Upper lobe of left lung (tissue), 4 donors: ENCODE data around the gene ATP6V0B.

Experiments used
- CTCF ChIP-seq, 6 experiments: fragments of 450-650 bp in 4 of 6; fragments of 200-600 bp in 2 of 6; sonication (generic) in 2 of 6; IDR thresholded peaks; one replicate each; pipeline ENCODE4 v1.5.1; 2016 to 2019; ENCODE audit warnings: antibody characterized with exemption in 6 of 6
- POLR2AphosphoS5 ChIP-seq, 2 donors: sonication (generic); formaldehyde crosslinking; IDR thresholded peaks; one replicate each; pipeline ENCODE4 v1.5.1; 2017; ENCODE audit warnings: antibody characterized with exemption in 2 of 2

GRCh38 chr1:43978551-43979260 is 3.9 kb downstream of the ATP6V0B start, which contains the start of gene B4GALT2:
- no peak for TF ChIP-seq POLR2AphosphoS5 (IDR thresholded peaks at IDR 0.05)
- no peak for TF ChIP-seq CTCF (IDR thresholded peaks at IDR 0.05)
